NB4 (cell line): ENCODE data around the gene SMARCA4.

Experiments
- MYC ChIP-seq: IDR thresholded peaks from 2 replicates; pipeline ENCODE4 v1.6.1; 2011; ENCODE audit warnings: low read depth, low read length
- POLR2A ChIP-seq: IDR thresholded peaks from 2 replicates; pipeline ENCODE4 v1.6.1; 2011; ENCODE audit warnings: mild to moderate bottlenecking; ENCODE audit not compliant: insufficient read length; ENCODE audit errors: extremely low read depth
- TF ChIP-seq, protein P1 (sequence below): IDR thresholded peaks from one replicate; pipeline ENCODE4 v1.5.1; 2012; ENCODE audit warnings: low read depth, low read length
- TF ChIP-seq, protein P2 (sequence below): IDR thresholded peaks from 2 replicates; pipeline ENCODE4 v1.6.1; 2011; ENCODE audit warnings: low read depth, low read length

GRCh38 chr19:11018763-11019162 is 57.9 kb downstream of the SMARCA4 start:
- TF ChIP-seq, protein P1, sequence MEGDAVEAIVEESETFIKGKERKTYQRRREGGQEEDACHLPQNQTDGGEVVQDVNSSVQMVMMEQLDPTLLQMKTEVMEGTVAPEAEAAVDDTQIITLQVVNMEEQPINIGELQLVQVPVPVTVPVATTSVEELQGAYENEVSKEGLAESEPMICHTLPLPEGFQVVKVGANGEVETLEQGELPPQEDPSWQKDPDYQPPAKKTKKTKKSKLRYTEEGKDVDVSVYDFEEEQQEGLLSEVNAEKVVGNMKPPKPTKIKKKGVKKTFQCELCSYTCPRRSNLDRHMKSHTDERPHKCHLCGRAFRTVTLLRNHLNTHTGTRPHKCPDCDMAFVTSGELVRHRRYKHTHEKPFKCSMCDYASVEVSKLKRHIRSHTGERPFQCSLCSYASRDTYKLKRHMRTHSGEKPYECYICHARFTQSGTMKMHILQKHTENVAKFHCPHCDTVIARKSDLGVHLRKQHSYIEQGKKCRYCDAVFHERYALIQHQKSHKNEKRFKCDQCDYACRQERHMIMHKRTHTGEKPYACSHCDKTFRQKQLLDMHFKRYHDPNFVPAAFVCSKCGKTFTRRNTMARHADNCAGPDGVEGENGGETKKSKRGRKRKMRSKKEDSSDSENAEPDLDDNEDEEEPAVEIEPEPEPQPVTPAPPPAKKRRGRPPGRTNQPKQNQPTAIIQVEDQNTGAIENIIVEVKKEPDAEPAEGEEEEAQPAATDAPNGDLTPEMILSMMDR = no peak
- no peak for TF ChIP-seq POLR2A
- TF ChIP-seq, protein P2, sequence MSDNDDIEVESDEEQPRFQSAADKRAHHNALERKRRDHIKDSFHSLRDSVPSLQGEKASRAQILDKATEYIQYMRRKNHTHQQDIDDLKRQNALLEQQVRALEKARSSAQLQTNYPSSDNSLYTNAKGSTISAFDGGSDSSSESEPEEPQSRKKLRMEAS = no peak
- TF ChIP-seq MYC = no peak
